IMR-90 (cell line): Measurements from ENCODE around the gene RFTN2. TPM values are rescaled to one million over a fixed set of nuclear protein-coding genes. Genes with fewer than 3 reads are reported as not detected.

Experiments
- ATAC-seq: fragments of 200-7000 bp; cut with Tn5 transposase; 2 replicates; pipeline ENCODE4 v1.9.1; 2020; ENCODE audit warnings: low read depth, mild to moderate bottlenecking, moderate library complexity
- BruUV-seq: library from RNA; stranded (reverse); fragments of 400-500 nt; replicated peaks from 2 replicates; lab custom pipeline; 2021; lab: Mats Ljungman, UMichigan
- CTCF ChIA-PET: fragments of 300-600 bp; formaldehyde crosslinking; extraction: SDS; loops from one replicate; lab custom pipeline; 2021; ENCODE audit warnings: antibody characterized with exemption; lab: Yijun Ruan, JAX
- POLR2A ChIA-PET: fragments of 300-600 bp; sonication (Branson Sonifier 250); formaldehyde crosslinking; loops from one replicate; lab custom pipeline; 2022; ENCODE audit warnings: antibody characterized with exemption; ENCODE audit not compliant: unreplicated experiment; lab: Charles Lee
- DNase-seq: peaks from one replicate; pipeline ENCODE4 v3.0.0; 2013
- H2AFZ ChIP-seq: replicated peaks from 2 replicates; pipeline ENCODE3; 2013; ENCODE audit warnings: low read length, mild to moderate bottlenecking; ENCODE audit not compliant: poor library complexity
- H2AK5ac ChIP-seq: 2 replicates; pipeline ENCODE4 v1.6.1; 2013; ENCODE audit warnings: low read depth, low read length, inconsistent platforms
- H2AK9ac ChIP-seq: replicated peaks from 2 replicates; pipeline ENCODE3; 2013; ENCODE audit warnings: mild to moderate bottlenecking, low read depth, low read length, moderate library complexity; ENCODE audit not compliant: poor library complexity
- H2BK120ac ChIP-seq: 2 replicates; pipeline ENCODE4 v1.6.1; 2013; ENCODE audit warnings: low read depth, low read length, inconsistent platforms
- H2BK15ac ChIP-seq: 3 replicates; pipeline ENCODE4 v1.6.1; 2013; ENCODE audit warnings: low read depth, low read length, inconsistent platforms
- H2BK20ac ChIP-seq: 2 replicates; pipeline ENCODE4 v1.6.1; 2013; ENCODE audit warnings: low read depth, mild to moderate bottlenecking, inconsistent platforms, low read length, moderate library complexity
- H2BK5ac ChIP-seq: 2 replicates; pipeline ENCODE4 v1.6.1; 2013; ENCODE audit warnings: mild to moderate bottlenecking, low read depth, low read length, inconsistent platforms; ENCODE audit not compliant: poor library complexity, severe bottlenecking
- H3K14ac ChIP-seq: replicated peaks from 2 replicates; pipeline ENCODE4 v1.6.1; 2013; ENCODE audit warnings: low read depth, low read length, inconsistent platforms
- H3K18ac ChIP-seq: 2 replicates; pipeline ENCODE4 v1.6.1; 2013; ENCODE audit warnings: low read depth, low read length, control low read depth
- H3K23ac ChIP-seq: 2 replicates; pipeline ENCODE4 v1.6.1; 2013; ENCODE audit warnings: low read depth, low read length, inconsistent platforms
- H3K27ac ChIP-seq: 2 replicates; pipeline ENCODE4 v1.5.1; 2013; ENCODE audit warnings: mild to moderate bottlenecking, control low read depth, low read length; ENCODE audit not compliant: insufficient read depth
- H3K27me3 ChIP-seq: 2 replicates; pipeline ENCODE4 v1.6.1; 2013; ENCODE audit warnings: low read length; ENCODE audit not compliant: control insufficient read depth, insufficient read depth
- H3K36me3 ChIP-seq: 2 replicates; pipeline ENCODE4 v1.6.1; 2013; ENCODE audit warnings: low read length, mixed read lengths; ENCODE audit not compliant: control insufficient read depth, insufficient read depth
- H3K4ac ChIP-seq: 2 replicates; pipeline ENCODE4 v1.6.1; 2013; ENCODE audit warnings: low read depth, low read length, inconsistent platforms
- H3K4me1 ChIP-seq: 2 replicates; pipeline ENCODE4 v1.6.1; 2013; ENCODE audit warnings: low read length, mixed read lengths; ENCODE audit not compliant: control insufficient read depth, insufficient read depth
- H3K4me2 ChIP-seq: 2 replicates; pipeline ENCODE4 v1.6.1; 2013; ENCODE audit warnings: low read depth, mild to moderate bottlenecking, control low read depth, low read length, moderate library complexity
- H3K4me3 ChIP-seq: 2 replicates; pipeline ENCODE4 v1.5.1; 2013; ENCODE audit warnings: low read depth, mild to moderate bottlenecking, control low read depth, low read length, moderate library complexity; ENCODE audit not compliant: insufficient read depth
- H3K56ac ChIP-seq: 2 replicates; pipeline ENCODE4 v1.6.1; 2013; ENCODE audit warnings: low read length, inconsistent platforms; ENCODE audit not compliant: insufficient read depth; ENCODE audit errors: extremely low read depth
- H3K79me1 ChIP-seq, 2 experiments: 2 replicates each; pipeline ENCODE4 v1.6.1; 2013; ENCODE audit warnings: low read length in 2 of 2, inconsistent platforms in 1 of 2, low read depth in 1 of 2
- H3K9ac ChIP-seq: 2 replicates; pipeline ENCODE4 v1.6.1; 2013; ENCODE audit warnings: low read depth, low read length, control low read depth
- H3K9me1 ChIP-seq: 2 replicates; pipeline ENCODE4 v1.6.1; 2013; ENCODE audit warnings: low read length, inconsistent platforms; ENCODE audit not compliant: insufficient read depth
- H3K9me3 ChIP-seq: 2 replicates; pipeline ENCODE4 v1.6.1; 2013; ENCODE audit warnings: low read length; ENCODE audit not compliant: control insufficient read depth, insufficient read depth
- H4K20me1 ChIP-seq: 2 replicates; pipeline ENCODE4 v1.6.1; 2013; ENCODE audit warnings: low read length, inconsistent platforms; ENCODE audit not compliant: insufficient read depth
- H4K5ac ChIP-seq: 2 replicates; pipeline ENCODE4 v1.6.1; 2013; ENCODE audit warnings: mild to moderate bottlenecking, low read depth, low read length, control low read depth
- H4K8ac ChIP-seq, 2 experiments: 2 replicates each; pipeline ENCODE4 v1.6.1; 2013; ENCODE audit warnings: low read depth in 2 of 2, low read length in 2 of 2, control low read depth in 1 of 2, inconsistent platforms in 1 of 2
- H4K91ac ChIP-seq: 2 replicates; pipeline ENCODE4 v1.6.1; 2013; ENCODE audit warnings: low read depth, low read length, inconsistent platforms; ENCODE audit not compliant: insufficient read depth
- CEBPB ChIP-seq: IDR thresholded peaks from 2 replicates; pipeline ENCODE4 v1.6.1; 2012; ENCODE audit warnings: low read depth, low read length, improper control_type of control experiment
- MAZ ChIP-seq: IDR thresholded peaks from 2 replicates; pipeline ENCODE4 v1.6.1; 2012; ENCODE audit warnings: low read depth, mild to moderate bottlenecking, low read length, improper control_type of control experiment, moderate library complexity, borderline replicate concordance
- RAD21 ChIP-seq: IDR thresholded peaks from 2 replicates; pipeline ENCODE4 v1.6.1; 2012; ENCODE audit warnings: low read length, improper control_type of control experiment
- RFX5 ChIP-seq: IDR thresholded peaks from 2 replicates; pipeline ENCODE4 v1.8.0; 2012; ENCODE audit warnings: low read depth, mild to moderate bottlenecking, low read length, moderate library complexity
- WGBS, 2 experiments: methylation state at CpG; one replicate each; pipeline versions ENCODE4 v1.1.5 to v1.1.7; 2013; ENCODE audit warnings: missing lambda C conversion rate in 2 of 2; ENCODE audit not compliant: insufficient read length in 1 of 2; ENCODE audit errors: extremely low coverage in 2 of 2; 5-methylcytosine and 5-hydroxymethylcytosine counted together
- dilution Hi-C: fragments of 300-500 bp; cut with HindIII; formaldehyde crosslinking; loops from one replicate; pipeline ENCODE4 v1.14.3; 2018; ENCODE audit warnings: low sequenced_read_pairs; ENCODE audit not compliant: unreplicated experiment
- in situ Hi-C: fragments of 300-500 bp; cut with MboI; formaldehyde crosslinking; loops from 3 replicates; pipeline ENCODE4 v1.14.3; 2019; ENCODE audit warnings: low sequenced_read_pairs, inconsistent platforms, mixed read lengths
- intact Hi-C: fragments of 100-400 bp; cut with micrococcal nuclease; formaldehyde crosslinking; loops from 2 replicates; pipeline ENCODE4 v1.10.0; 2022
- polyA plus RNA-seq, 3 experiments: library from polyadenylated mRNA; depleted of rRNA; stranded (reverse); fragments of >200 nt; gene quantifications; 2 replicates each; pipeline ENCODE4 v1.2.3, GENCODE V29; 2012; ENCODE audit warnings: low replicate concordance in 1 of 3
- total RNA-seq: library from RNA; depleted of rRNA; stranded (reverse); fragments of >200 nt; gene quantifications from 2 replicates; pipeline ENCODE4 v1.2.3, GENCODE V29; 2012
- TF ChIP-seq, protein P1 (sequence below): conservative IDR thresholded peaks from 2 replicates; pipeline ENCODE4 v1.5.1; 2012; ENCODE audit warnings: mild to moderate bottlenecking, low read depth, low read length, improper control_type of control experiment

Gene RFTN2
- total and polyA plus RNA-seq, 2 of the 4 experiments (the other 2 are of a cell fraction): 0.44 to 2.3 TPM

DNA sequence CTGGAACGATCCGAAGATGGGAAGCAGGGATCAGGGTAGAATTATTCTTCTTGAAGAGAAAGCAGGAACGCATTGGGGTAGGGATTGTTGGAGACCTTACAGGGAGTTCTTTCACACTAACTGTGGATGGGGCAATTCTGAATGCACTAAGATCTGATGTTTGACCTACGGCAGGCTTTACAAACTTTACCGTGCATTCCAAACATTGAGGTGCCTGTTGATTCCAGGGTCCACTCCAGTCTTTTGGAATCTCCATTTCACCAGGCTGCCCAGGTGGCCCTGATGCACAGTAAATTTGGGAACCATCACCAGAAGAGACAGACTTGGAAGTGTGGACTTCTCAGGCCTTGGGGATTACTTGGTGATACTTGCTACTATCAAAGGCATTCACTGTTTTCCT is 76.9 kb downstream of the RFTN2 start:
- H3K36me3 ChIP-seq: no peaks in the 10 kb centered on the region
- H3K56ac ChIP-seq: no peak overlapping the region
- no peak overlapping the region for H2AK9ac ChIP-seq
- ATAC-seq (no peak), DNase-seq (no peak)
- no peak overlapping the region for H3K4me3 ChIP-seq
- WGBS, 2 experiments: 95% methylated on average over 4 of the region's 5 CpGs; no CpG with 5 or more reads in 1 of the 2 experiments
- no peak overlapping the region for H3K14ac ChIP-seq
- H2AFZ ChIP-seq: no peak overlapping the region
- dilution Hi-C loops: no loop called here
- no peak overlapping the region for H4K5ac ChIP-seq
- no peak overlapping the region for H2AK5ac ChIP-seq
- no peak overlapping the region for H3K18ac ChIP-seq
- no peak overlapping the region for H3K9ac ChIP-seq
- H2BK15ac ChIP-seq: no peak overlapping the region
- no peak overlapping the region for H3K4ac ChIP-seq
- no peak overlapping the region for H2BK120ac ChIP-seq
- H3K9me3 ChIP-seq: no peaks in the 10 kb centered on the region
- H4K8ac ChIP-seq: no peak overlapping the region
- intact Hi-C loops: no loop called here
- no peaks in the 10 kb centered on the region for H4K20me1 ChIP-seq
- CTCF ChIA-PET: no interaction called here
- H3K27me3 ChIP-seq: no peaks in the 10 kb centered on the region
- H3K79me1 ChIP-seq: no peaks in the 10 kb centered on the region
- no peak overlapping the region for H2BK20ac ChIP-seq
- H3K9me1 ChIP-seq: no peaks in the 10 kb centered on the region
- no peak overlapping the region for H3K27ac ChIP-seq
- no TSS peak for BruUV-seq
- H2BK5ac ChIP-seq: no peak overlapping the region
- H4K91ac ChIP-seq: no peak overlapping the region
- peaks cover 2% of the 10 kb centered on the region; the same call in 1 of the 2 replicates for H3K4me1 ChIP-seq
- no peak overlapping the region for H3K23ac ChIP-seq
- POLR2A ChIA-PET: no interaction called here
- TF ChIP-seq MAZ: no peak
- TF ChIP-seq, protein P1, sequence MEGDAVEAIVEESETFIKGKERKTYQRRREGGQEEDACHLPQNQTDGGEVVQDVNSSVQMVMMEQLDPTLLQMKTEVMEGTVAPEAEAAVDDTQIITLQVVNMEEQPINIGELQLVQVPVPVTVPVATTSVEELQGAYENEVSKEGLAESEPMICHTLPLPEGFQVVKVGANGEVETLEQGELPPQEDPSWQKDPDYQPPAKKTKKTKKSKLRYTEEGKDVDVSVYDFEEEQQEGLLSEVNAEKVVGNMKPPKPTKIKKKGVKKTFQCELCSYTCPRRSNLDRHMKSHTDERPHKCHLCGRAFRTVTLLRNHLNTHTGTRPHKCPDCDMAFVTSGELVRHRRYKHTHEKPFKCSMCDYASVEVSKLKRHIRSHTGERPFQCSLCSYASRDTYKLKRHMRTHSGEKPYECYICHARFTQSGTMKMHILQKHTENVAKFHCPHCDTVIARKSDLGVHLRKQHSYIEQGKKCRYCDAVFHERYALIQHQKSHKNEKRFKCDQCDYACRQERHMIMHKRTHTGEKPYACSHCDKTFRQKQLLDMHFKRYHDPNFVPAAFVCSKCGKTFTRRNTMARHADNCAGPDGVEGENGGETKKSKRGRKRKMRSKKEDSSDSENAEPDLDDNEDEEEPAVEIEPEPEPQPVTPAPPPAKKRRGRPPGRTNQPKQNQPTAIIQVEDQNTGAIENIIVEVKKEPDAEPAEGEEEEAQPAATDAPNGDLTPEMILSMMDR: no peak
- no peak for TF ChIP-seq RFX5
- no peak for TF ChIP-seq RAD21
- TF ChIP-seq CEBPB: no peak
- in situ Hi-C loops: no loop called here
- no peak overlapping the region for H3K4me2 ChIP-seq
